Measurements from ENCODE around the gene AGMO. TPM values are rescaled to one million over a fixed set of nuclear protein-coding genes. Genes with fewer than 3 reads are reported as not detected.

AGMO gene
- total RNA-seq, 1 experiment from 2014 or later, result 13.2 TPM

DNA sequence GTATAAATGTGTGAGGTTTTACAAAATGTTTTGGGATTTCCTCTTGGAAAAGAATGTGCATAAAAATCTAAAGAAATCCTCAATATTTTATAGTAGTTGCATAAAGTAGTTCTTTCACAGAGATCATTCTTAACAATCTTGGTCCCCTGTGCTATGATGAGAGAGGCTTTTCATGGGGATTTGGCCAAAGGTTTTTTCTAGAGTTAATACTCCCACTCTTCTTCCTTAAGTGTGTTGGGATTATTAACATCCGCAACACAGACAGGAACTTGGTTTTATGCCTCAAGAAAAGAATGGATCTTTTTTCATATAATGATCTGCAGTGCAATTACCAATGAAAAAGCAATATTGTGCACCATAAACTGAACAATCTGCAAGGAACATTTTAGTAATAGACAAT is 71.5 kb downstream of the AGMO start:
- Mint-ChIP-seq H3K4me3 (ENCODE audit: low read depth, unreplicated experiment) (no peak overlapping the region), H3K27ac (ENCODE audit: unreplicated experiment) (no peak overlapping the region), H3K36me3 (ENCODE audit: insufficient read depth, unreplicated experiment) (no peaks in the 10 kb centered on the region), H3K27me3 (ENCODE audit: unreplicated experiment) (no peaks in the 10 kb centered on the region), H3K9me3 (ENCODE audit: low read depth, unreplicated experiment) (no peaks in the 10 kb centered on the region), H3K4me1 (ENCODE audit: low read depth, unreplicated experiment) (peaks cover 6% of the 10 kb centered on the region)
- no peak for DNase-seq
- CTCF ChIA-PET, result no interaction called here
- intact Hi-C loops (cut with micrococcal nuclease; ENCODE audit: unreplicated experiment), result no loop called here
- TF ChIP-seq, protein P1, sequence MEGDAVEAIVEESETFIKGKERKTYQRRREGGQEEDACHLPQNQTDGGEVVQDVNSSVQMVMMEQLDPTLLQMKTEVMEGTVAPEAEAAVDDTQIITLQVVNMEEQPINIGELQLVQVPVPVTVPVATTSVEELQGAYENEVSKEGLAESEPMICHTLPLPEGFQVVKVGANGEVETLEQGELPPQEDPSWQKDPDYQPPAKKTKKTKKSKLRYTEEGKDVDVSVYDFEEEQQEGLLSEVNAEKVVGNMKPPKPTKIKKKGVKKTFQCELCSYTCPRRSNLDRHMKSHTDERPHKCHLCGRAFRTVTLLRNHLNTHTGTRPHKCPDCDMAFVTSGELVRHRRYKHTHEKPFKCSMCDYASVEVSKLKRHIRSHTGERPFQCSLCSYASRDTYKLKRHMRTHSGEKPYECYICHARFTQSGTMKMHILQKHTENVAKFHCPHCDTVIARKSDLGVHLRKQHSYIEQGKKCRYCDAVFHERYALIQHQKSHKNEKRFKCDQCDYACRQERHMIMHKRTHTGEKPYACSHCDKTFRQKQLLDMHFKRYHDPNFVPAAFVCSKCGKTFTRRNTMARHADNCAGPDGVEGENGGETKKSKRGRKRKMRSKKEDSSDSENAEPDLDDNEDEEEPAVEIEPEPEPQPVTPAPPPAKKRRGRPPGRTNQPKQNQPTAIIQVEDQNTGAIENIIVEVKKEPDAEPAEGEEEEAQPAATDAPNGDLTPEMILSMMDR (IDR thresholded peaks at IDR 0.05; ENCODE audit: unreplicated experiment), result no peak
- no TSS peak for BruUV-seq (replicated peaks)

DNA sequence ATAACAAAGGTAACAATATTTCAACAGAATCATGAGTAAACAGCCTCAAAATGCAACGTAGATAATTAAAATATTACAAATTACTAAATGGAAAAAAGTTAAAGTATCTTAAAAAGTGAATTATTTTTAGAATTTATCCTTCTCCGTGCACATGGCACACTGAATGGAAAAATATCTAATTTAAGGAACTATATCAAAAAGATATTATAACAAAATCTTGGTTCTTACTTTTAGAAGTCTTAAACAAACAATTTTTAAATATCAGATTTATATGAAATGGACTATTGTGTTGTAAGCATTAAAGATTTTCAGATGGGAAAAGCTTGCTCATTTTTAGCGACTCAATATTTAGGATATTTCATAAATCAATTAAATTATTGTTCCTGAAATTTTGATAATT is 72.0 kb downstream of the AGMO start:
- Mint-ChIP-seq H3K9me3 (ENCODE audit: low read depth, unreplicated experiment) (no peaks in the 10 kb centered on the region), H3K36me3 (ENCODE audit: insufficient read depth, unreplicated experiment) (no peaks in the 10 kb centered on the region), H3K27me3 (ENCODE audit: unreplicated experiment) (no peaks in the 10 kb centered on the region), H3K27ac (ENCODE audit: unreplicated experiment) (no peak overlapping the region), H3K4me3 (ENCODE audit: low read depth, unreplicated experiment) (no peak overlapping the region), H3K4me1 (ENCODE audit: low read depth, unreplicated experiment) (peaks cover 1% of the 10 kb centered on the region)
- DNase-seq, result no peak
- BruUV-seq (replicated peaks), result no TSS peak
- CTCF ChIA-PET, result no interaction called here
- TF ChIP-seq, protein P1 (IDR thresholded peaks at IDR 0.05; ENCODE audit: unreplicated experiment), result no peak
- intact Hi-C loops (cut with micrococcal nuclease; ENCODE audit: unreplicated experiment), result no loop called here

DNA sequence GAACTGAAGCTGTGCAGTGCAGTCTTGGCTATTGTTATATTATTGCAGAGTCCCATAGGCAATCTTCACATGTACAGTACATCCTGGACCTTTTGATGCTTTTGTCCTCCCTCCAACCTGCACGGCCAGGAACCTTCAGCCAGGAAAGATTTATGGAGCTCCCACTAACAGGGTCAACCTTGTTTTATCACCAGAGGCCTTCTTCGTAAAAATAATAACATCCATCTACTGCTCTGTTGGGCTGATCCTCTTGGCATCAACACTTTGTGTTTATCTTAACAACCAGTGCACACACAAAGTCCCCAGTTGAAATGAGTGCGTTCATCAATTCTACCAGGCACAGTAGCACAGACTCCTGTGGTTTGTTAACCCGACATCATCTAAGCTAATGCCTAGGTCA is 72.4 kb downstream of the AGMO start:
- TF ChIP-seq, protein P1 (IDR thresholded peaks at IDR 0.05; ENCODE audit: unreplicated experiment), result no peak
- H3K4me1 Mint-ChIP-seq (ENCODE audit: low read depth, unreplicated experiment), result no peaks in the 10 kb centered on the region
- no peaks in the 10 kb centered on the region for H3K9me3 Mint-ChIP-seq (ENCODE audit: low read depth, unreplicated experiment)
- intact Hi-C loops (cut with micrococcal nuclease; ENCODE audit: unreplicated experiment), result no loop called here
- no peaks in the 10 kb centered on the region for H3K27me3 Mint-ChIP-seq (ENCODE audit: unreplicated experiment)
- CTCF ChIA-PET, result interaction anchor here (0.7 kb wide), 1 partner anchor 9 kb away, joined by 3 read pairs; no protein-coding TSS in a partner anchor
- no peaks in the 10 kb centered on the region for H3K36me3 Mint-ChIP-seq (ENCODE audit: insufficient read depth, unreplicated experiment)
- no TSS peak for BruUV-seq (replicated peaks)
- no peak overlapping the region for H3K4me3 Mint-ChIP-seq (ENCODE audit: low read depth, unreplicated experiment)
- DNase-seq, result no peak
- H3K27ac Mint-ChIP-seq (ENCODE audit: unreplicated experiment), result no peak overlapping the region

DNA sequence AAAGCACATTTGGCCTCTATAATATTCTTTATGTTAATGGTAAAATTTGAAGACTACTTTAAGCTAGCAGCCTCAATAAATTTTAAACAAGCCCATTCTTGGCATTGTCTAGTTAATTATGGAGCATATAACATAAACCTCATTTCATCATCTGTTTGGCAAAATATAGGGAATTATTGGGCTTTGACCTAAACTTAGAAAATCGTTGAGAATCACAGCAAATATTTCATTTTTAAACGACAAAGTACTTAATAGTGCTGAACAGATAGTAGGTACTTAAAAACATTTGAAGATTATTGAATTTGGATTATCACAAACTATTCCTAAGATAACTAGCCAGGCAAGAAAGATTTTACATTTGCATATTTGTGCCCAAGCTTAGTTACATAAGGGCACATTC is 73.4 kb downstream of the AGMO start:
- intact Hi-C loops (cut with micrococcal nuclease; ENCODE audit: unreplicated experiment), result no loop called here
- TF ChIP-seq, protein P1 (IDR thresholded peaks at IDR 0.05; ENCODE audit: unreplicated experiment), result no peak
- Mint-ChIP-seq H3K4me1 (ENCODE audit: low read depth, unreplicated experiment) (no peaks in the 10 kb centered on the region), H3K27ac (ENCODE audit: unreplicated experiment) (no peak overlapping the region), H3K9me3 (ENCODE audit: low read depth, unreplicated experiment) (no peaks in the 10 kb centered on the region), H3K36me3 (ENCODE audit: insufficient read depth, unreplicated experiment) (no peaks in the 10 kb centered on the region), H3K4me3 (ENCODE audit: low read depth, unreplicated experiment) (no peak overlapping the region), H3K27me3 (ENCODE audit: unreplicated experiment) (no peaks in the 10 kb centered on the region)
- no TSS peak for BruUV-seq (replicated peaks)
- CTCF ChIA-PET, result no interaction called here
- no peak for DNase-seq

Data from Calu3 (cell line).